GM18868 (cell line): Measurements from ENCODE around the gene KCTD17.

ENCODE experiments used
- ATAC-seq: cut with Tn5 transposase; IDR thresholded peaks from one replicate; pipeline ENCODE4 v1.9.1; 2021; ENCODE audit warnings: mild to moderate bottlenecking, moderate library complexity; ENCODE audit not compliant: unreplicated experiment

KCTD17 gene

DNA sequence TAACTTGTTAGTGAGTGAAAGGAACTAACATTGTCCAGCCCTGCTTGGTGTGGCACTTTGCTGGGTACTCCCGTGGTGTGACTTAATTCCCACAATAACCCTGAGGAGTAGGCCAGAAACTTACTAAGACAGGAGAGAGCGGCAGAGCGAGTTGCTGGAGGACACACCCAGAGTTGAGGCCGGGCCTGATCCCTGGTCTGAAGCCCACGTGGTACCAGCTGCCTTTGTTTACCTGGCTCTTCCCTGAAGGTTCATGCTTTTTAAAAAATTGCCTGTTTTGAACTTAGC is 31.4 kb upstream of the KCTD17 start:
- ATAC-seq: no peak

DNA sequence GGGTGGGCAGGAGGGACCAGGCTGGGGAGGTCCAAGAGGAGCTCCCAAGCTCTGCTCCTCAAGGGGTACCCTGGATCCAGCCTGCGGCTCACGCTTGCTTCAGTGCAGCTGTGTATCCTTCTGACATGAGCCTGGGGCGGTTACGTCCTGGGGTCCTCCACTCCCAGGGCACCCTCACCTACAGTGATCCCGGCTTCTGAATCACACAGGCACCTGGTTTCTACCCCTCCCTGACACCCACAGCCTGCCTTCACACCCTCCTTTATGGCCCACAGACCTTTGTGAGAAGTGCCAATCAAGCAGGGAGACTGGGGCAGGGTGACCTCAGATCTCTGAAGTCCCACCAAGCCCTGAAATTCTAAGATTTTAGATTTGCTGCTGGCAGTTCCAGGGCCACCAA is 30.5 kb upstream of the KCTD17 start:
- no peak for ATAC-seq

DNA sequence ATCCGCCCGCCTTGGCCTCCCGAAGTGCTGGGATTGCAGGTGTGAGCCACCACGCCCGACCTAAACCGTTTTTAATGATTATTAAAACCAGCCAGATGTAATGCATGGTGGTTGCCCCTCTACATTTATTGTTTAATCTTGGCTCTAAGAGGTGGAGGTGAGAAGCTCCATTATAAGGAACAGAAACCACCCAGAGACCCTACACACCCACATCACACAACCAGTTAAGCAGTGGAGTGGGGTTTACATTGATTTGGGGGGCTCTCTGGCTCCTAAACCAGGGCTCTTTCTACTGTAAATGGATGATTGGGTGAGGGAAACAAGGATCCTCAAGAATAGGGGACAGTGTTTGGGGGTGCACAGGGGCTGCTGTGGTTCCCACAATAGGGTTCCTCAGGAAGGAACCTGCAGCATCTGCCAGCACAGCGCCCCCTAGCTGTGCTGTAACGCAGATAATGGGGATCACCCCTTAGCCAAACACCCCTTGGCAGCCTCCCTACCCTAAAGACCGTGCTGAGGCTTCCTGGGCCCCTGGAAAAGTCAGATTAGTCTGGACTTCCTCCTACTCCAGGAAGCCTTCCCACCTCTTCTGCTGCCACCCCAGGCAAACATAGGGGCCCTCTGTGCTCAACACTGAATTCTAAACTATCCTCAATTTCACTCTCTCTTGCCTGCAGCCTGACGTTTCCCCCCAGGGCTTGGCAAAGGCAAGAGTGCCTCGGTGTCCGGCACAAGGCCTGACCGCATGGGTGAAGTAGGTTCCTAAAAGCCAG is 29.6 kb upstream of the KCTD17 start:
- no peak for ATAC-seq

DNA sequence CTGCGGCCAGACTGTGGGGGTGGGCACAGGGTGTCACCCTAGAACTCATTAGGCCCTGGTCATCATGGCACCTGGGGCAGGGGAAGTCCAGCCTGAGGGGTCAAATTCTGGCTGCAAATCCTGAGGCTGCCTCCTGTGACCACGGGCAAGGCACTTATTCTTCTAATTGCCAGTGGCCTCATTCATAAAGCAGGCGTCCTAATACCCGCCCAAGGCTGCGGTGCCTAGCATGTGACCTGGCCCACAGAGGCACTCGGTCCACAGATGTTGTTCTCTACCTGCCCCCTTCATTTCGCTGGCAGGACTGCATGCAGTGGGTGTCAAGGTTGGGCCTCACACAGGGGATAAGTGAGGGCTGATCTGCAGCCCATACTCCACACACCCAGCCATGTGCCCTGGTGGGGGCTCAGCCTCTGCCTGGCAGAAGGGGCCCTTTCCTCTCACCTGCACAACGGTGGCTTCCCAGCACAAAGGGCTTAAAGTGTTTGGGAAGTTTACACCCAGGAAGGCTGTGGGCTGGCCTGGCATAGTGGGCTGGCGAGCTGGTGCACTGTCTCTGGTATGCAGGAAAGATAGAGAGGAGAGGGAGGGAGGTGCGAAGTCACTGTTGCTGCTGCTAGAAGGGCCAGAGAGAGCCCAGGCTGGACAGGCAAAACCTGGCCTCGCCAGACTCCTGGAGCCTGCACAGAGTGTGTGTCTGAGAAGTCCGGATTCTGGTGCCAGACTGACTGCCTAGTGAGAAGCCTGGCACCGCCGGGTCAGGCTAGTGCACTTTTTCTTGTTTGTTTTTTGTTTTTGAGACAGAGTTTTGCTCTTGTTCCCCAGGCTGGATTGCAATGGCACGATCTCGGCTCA is 28.8 kb upstream of the KCTD17 start:
- ATAC-seq: no peak

DNA sequence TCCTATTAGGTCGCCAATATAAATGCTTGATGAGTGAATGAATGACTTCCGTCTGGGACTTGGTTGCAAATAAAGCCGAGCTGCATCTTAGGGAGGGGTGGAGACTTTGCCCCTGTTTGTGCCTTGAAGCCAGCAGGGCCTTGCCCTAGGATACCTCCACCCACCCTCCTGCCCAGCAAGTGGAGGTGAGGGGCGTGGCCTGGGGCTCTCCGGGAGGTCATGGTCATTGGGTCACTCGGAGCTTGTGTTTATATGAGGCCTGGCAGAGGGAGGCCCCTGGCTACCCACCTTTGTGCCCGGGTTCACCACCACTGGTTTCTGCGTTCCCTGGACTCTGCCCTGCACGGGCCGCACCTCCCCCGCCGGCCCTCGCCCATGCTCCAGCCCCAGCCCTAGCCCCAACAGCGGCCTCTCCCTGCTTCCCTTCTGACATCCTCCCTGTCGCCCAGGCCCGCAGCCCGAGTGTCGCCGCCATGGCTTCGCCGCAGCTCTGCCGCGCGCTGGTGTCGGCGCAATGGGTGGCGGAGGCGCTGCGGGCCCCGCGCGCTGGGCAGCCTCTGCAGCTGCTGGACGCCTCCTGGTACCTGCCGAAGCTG is 27.7 kb upstream of the KCTD17 start:
- ATAC-seq: no peak

DNA sequence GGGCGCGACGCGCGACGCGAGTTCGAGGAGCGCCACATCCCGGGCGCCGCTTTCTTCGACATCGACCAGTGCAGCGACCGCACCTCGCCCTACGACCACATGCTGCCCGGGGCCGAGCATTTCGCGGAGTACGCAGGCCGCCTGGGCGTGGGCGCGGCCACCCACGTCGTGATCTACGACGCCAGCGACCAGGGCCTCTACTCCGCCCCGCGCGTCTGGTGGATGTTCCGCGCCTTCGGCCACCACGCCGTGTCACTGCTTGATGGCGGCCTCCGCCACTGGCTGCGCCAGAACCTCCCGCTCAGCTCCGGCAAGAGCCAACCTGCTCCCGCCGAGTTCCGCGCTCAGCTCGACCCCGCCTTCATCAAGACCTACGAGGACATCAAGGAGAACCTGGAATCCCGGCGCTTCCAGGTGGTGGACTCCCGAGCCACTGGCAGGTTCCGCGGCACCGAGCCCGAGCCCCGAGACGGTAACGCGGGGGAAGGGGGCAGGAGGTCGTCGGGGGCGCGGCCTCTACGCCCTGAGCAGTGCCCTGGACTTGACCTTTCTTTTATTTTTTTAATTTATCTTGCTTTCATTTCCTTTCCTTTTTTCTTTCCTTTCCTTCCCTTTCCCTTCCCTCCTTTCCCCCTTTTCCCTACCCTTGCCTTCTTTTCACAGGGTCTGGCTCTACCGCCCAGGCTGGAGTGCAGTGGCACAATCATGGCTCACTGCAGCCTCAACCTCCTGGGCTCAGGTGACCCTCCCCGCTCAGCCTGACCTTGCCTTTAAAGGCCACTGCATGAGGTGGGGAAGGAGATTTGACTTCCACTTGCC is 27.0 kb upstream of the KCTD17 start:
- no peak for ATAC-seq

DNA sequence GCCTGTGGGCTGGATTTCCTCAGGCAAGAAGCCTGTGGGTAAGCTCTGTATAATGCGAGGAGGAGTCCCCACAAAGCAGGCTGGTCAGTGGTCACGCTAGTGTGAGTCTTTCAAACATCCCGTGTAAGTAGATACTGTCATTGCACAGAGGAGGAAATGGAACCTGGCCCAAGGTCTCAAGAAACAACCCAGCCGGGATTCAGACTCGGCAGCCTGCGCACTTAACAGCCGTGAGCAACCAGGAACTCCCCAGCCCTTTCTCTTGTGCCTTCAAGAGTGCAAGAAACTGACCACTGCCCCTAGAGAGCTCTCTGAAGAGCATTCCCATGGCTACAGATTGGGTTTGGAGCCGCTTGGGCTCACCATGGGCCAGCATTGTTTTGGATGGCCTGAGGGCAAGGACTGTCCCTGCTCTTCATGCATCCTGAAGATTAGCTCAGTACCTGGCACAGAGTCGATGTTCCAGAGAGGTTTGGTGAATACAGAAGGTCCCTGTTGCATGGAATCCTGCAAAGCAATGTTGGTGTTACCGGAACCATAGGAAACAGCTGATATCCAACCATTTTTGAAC is 26.0 kb upstream of the KCTD17 start:
- no peak for ATAC-seq

DNA sequence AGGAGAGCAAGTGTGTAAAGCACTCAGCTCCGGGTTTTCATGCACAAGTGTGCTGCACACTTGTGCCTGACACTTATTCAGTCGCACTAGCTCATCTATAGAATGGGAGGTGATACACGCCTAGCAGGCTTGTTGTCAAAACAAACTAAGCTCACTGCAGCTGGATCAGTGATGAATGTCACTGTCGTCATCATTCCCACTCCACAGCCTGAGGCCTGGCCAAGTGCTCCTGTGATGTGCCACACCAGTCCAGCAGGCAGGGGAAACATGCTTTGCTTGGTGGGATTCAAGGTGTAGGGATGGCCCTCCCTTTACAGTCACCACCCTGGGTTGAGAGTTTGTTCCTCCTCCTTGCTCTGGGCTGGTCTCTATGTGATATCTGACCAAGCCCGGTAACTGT is 25.2 kb upstream of the KCTD17 start:
- no peak for ATAC-seq

DNA sequence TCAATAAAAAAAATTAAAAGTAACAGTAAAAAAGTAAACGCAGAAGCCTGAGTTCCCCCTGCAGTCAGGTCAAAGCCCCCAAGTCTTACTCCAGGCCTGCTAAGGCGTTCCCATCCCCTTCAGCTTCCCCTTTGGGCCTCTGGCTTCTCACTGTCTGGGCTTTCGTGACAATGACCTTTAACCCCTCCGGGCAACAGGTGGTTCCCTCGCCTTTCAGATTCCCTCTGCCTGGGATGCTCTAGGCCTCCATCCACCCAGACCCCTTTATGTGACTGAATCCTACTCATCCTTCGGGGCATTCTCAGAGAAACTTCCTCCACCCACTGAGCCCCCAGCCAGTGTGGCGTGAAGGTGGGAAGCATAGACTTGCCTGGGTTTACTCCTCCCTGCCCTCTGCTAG is 24.0 kb upstream of the KCTD17 start:
- ATAC-seq: no peak

DNA sequence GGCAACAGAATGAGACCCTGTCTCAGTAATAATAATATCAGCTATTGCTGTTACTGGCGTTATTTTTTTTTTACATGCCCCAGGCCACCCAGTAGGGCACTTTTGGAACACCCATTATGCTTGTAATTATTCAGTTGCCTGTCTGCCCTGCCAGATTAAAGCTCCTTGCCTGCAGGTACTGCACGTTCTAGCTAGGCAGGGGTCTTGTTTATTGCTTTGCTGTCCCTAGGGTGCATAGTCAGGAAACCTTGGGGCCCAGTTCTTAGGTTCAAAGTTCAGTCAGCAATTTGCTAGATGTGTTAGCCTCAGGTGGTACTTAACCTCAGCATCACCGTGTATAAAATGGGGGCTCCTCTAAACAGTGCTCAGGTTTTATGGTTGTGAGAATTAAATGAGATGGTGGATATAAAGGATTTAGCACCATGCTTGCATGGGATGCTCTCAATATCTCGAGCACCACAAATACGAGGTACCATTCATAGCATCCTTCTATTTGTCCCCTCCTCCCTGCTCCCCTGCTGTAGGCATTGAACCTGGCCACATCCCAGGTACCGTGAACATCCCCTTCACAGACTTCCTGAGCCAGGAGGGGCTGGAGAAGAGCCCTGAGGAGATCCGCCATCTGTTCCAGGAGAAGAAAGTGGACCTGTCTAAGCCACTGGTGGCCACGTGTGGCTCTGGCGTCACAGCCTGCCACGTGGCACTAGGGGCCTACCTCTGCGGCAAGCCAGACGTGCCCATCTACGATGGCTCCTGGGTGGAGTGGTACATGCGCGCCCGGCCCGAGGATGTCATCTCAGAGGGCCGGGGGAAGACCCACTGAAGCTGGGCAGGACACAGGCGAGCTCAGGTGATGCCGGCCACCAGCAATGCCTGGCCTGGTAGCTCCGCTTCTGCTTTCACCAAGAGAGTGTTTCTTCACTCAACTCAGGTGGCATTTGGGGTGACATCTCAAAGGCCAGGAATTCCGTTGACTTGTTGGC is 22.6 kb upstream of the KCTD17 start:
- no peak for ATAC-seq

DNA sequence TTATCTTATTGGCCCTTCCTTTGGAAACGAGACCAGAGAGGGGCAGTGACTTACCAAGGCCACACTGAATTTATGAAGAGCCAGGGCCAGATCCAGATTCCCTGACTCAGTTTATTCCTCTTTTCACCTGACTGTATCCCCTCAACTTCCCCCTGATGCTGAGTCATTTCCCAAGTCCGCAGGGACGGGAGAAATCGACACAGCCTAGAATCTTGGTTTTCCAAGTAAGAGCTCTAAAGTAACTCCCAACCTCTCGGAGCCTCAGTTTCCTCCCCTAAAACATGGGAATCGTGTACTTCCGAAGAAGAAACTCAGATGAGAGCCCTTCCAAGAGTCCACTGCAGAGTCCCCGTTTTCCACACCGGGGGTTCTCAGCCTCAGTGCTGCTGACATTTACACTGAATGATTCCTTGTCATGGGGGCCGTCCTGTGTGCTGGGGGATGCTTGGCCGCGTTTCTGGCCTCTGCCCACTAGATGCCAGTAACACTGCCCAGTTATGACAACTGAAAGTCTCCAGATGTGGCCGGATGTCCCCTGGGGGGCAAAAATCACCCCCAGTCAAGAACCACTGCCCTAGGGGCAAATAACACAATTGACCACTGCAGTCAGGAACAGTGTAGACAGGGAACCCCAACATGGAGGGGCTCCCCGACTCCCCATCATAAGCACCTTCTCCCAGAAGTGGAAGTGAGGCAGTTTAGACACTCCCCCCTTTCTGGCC is 20.8 kb upstream of the KCTD17 start:
- no peak for ATAC-seq

DNA sequence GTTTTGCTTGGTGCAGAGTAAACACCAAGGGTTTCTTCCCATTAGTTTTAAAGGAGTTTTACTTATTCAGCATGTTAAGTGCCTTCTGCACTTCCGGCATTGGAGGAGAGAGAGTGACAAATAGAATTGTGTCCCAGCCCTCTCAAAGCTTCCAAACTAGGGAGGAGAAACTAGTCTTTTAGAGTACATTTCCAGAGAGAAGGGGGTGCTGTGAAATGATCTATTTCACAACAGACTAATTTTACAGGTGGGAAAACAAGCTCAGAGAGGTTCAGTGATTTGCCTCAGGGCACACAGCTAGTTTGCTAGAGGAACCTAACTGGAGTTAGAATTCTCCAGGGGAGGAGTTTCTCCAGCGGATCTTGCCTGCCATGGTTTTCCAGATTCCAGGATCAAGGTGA is 19.4 kb upstream of the KCTD17 start:
- ATAC-seq: no peak

DNA sequence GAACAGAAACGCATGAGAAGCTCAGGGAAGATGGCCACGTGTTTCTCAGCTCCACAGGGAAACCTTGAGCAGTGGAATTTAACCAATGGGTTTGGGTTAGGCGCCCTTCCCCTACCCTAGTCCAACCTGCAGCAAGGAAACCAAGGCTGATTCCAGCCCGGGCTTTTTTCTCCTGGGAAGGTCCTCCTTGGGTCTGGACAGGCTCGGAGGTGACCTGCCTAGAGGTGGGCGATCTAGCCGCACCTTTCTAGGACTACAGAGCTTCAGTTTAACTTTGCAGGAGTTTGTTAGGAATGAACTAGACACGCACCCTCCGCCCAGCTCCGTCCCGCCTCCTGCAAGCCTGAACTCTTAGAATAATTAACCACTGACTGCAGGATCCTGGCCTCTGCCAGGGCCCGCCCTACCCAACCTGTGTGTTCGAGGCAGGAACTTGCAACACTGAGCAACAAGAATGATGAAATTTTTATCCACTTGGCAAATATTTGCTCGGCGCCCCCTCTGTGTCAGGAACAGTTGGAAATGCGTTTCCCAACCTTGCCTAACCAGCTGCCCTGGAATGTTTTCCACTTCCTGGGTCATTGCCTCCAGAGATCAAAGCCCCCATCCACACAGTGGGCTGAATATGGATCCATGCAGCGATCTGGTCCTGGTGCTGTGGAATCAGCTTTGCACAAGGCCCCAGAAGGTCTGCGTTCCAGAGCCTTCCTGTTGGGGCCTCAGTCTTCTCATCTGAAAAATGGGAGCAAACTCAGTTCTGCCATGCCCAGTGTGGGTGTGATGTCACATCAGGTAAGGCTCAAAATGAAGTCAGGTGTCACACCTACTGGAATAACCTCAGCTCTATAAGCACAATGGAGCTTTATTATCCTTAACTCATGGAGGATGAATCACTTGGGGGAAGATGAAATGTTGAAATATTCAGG is 18.7 kb upstream of the KCTD17 start:
- ATAC-seq: no peak

DNA sequence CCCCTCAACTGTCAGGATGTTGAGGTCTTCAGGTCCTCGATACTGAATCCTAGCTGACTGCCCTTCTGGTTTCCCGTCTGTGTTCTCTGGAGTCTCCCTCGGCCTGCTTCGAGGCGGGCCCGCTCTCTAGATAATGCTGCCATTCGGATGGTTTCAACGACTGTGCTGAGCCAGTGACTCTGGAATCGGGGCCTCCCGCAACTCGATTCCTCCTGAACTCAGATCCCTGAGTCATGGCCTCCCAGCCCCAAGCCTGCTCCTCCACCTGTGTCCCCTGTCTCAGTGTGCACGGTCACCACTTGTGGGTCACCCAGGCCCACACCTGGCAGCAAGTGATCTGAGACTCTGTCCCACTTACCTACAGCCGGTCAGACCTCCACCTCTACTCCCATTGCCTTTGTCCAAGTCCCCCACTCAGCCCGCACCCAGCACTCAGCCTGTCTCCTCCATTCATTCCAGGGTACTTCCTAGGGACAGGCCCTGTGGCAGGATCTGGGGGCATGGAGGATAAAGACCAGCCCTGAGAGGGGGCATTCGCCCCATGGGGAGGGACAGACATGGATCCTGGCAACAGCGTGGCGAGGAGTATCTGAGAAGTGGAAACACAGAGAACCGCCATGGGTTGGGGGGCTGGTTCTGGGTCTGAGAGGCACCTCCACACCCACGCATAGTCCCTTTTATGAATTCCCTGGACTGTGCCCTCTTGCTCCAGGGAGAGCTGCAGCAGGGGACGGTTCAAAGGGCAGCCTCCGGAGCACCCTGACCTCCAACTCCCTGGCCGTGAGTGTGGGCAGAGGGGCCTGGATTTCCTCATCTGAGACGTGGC is 17.7 kb upstream of the KCTD17 start:
- no peak for ATAC-seq

DNA sequence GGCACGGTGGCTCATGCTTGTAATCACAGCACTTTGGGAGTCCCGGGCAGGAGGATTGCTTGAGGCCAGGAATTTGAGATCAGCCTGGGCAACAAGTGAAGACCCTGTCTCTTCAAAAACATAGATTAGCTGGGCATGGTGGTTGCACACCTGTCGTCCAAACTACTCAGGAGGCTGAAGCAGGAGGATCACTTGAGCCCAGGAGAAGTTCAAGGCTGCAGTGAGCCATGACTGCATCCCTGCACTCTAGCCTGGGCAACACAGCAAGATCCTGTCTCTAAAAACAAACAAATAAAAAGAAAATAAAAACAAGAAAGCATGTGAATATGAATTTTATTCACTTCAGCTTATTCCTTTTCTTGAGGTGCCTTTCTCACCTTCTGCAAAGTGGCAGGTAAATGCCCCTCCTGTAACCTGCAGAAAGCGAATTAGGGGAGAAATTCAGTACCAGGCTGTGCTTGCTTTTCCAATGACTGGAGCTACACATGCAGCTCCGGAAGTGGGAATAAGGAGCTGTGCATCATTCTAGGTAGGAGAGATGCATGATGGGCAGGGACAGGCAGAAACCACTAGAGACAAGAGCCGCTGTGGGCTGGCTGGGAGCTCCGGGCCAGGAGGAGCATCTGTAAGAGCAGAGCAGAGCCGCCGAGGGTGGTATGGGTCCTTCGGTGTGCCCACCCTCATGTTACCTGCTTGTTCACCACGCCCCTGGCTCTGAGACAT is 14.7 kb upstream of the KCTD17 start:
- ATAC-seq: no peak

DNA sequence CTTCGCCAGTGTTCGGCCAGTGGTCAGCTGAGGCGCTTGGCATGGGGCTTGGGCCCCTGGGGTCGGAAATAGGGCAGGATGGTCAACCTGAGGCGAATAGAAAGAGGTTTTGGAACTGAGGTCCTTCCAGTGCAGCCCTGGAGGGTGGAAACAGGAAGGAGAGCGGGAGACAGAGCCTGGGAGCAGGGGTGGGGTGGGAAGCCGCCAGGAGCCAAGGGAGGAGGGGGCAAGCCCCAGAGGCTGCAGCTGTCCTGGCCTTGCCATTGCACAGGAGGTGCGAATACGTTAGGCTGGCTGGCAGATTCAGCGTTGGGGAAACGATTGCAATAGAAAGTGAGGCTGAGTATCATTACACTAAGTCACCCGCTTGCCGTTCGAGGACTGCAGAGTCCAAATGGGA is 13.9 kb upstream of the KCTD17 start:
- ATAC-seq: no peak

DNA sequence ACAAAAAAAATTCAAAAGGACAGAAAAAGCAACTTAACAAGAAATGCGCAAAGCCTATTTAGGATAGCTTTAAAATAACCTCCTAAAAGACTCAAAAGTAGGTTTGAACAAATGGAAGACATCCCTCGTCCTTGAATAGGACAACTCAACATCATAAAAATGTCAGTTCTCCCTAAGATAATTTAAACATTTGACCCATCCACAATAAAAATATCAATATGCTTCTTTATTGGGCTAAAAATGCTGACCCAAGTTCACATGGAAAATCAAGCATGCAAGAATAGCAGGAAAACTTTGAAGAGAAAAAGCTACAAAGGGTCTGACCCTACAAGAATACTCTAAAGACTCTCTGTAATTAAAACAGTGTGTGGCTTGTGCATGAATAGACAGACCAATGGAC is 12.1 kb upstream of the KCTD17 start:
- no peak for ATAC-seq
